A673 (cell line): ENCODE measurements around the gene ME3. TPM values are rescaled to one million over a fixed set of nuclear protein-coding genes. Genes with fewer than 3 reads are reported as not detected.

ENCODE experiments used
- BruUV-seq: library from RNA; stranded (reverse); fragments of 400-500 nt; replicated peaks from 2 replicates; lab custom pipeline; 2021; lab: Mats Ljungman, UMichigan
- CTCF ChIA-PET: fragments of 300-600 bp; sonication (Branson Sonifier 250); formaldehyde crosslinking; loops from one replicate; lab custom pipeline; 2022; ENCODE audit warnings: antibody characterized with exemption; lab: Charles Lee
- POLR2A ChIA-PET: fragments of 300-600 bp; sonication (Branson Sonifier 250); formaldehyde crosslinking; loops from one replicate; lab custom pipeline; 2022; ENCODE audit warnings: antibody characterized with exemption; ENCODE audit not compliant: low non-redundant PET; lab: Charles Lee
- DNase-seq: peaks from one replicate; pipeline ENCODE4 v3.0.0-alpha.2; 2015; ENCODE audit warnings: low spot score
- H3K27ac ChIP-seq: fragments of 200-600 bp; sonication (generic); 2 replicates; pipeline ENCODE4 v1.5.1; 2016; ENCODE audit warnings: mixed run types, low read depth, mild to moderate bottlenecking, mixed read lengths, antibody characterized with exemption, low read length; ENCODE audit not compliant: poor library complexity, severe bottlenecking
- H3K27me3 ChIP-seq: fragments of 200-600 bp; sonication (generic); replicated peaks from 2 replicates; pipeline ENCODE4 v1.6.1; 2017; ENCODE audit warnings: mixed run types, low read depth, mild to moderate bottlenecking, mixed read lengths, antibody characterized with exemption, low read length; ENCODE audit not compliant: insufficient read depth, poor library complexity
- H3K36me3 ChIP-seq: fragments of 200-600 bp; sonication (generic); 2 replicates; pipeline ENCODE4 v1.6.1; 2016; ENCODE audit warnings: mixed run types, mild to moderate bottlenecking, mixed read lengths, antibody characterized with exemption, low read length; ENCODE audit not compliant: insufficient read depth, poor library complexity, severe bottlenecking
- H3K4me1 ChIP-seq: fragments of 200-600 bp; sonication (generic); 2 replicates; pipeline ENCODE4 v1.6.1; 2017; ENCODE audit warnings: mixed run types, mild to moderate bottlenecking, mixed read lengths, antibody characterized with exemption, low read length; ENCODE audit not compliant: insufficient read depth, poor library complexity, severe bottlenecking
- H3K4me3 ChIP-seq: fragments of 200-600 bp; sonication (generic); 2 replicates; pipeline ENCODE4 v1.5.1; 2016; ENCODE audit warnings: low read depth, mixed run types, mild to moderate bottlenecking, mixed read lengths, low read length; ENCODE audit not compliant: poor library complexity, severe bottlenecking
- H3K9me3 ChIP-seq: fragments of 200-600 bp; sonication (generic); 2 replicates; pipeline ENCODE4 v1.6.1; 2016; ENCODE audit warnings: mixed run types, low read depth, mild to moderate bottlenecking, mixed read lengths, antibody characterized with exemption, low read length; ENCODE audit not compliant: poor library complexity, severe bottlenecking
- EZH2 ChIP-seq: fragments of 200-600 bp; sonication (generic); IDR thresholded peaks from 2 replicates; pipeline ENCODE4 v1.6.1; 2017; ENCODE audit warnings: borderline replicate concordance, low read depth, mild to moderate bottlenecking, mixed read lengths, antibody characterized with exemption, low read length; ENCODE audit not compliant: poor library complexity, severe bottlenecking
- intact Hi-C: fragments of 100-400 bp; cut with micrococcal nuclease; formaldehyde crosslinking; loops from one replicate; pipeline ENCODE4 v1.10.0; 2022; ENCODE audit not compliant: unreplicated experiment
- total RNA-seq: library from RNA; stranded (reverse); gene quantifications from 2 replicates; pipeline ENCODE4 v1.2.3, GENCODE V29; 2021
- TF ChIP-seq, protein P1 (sequence below): fragments of 300-800, 200-600 bp; sonication (generic); conservative IDR thresholded peaks from 2 replicates; pipeline ENCODE4 v1.5.1; 2017; ENCODE audit warnings: low read depth, mild to moderate bottlenecking, antibody characterized with exemption, low read length, moderate library complexity, mixed read lengths

ME3 gene
- total RNA-seq, 1 experiment from 2014 or later = 7.6 TPM

DNA sequence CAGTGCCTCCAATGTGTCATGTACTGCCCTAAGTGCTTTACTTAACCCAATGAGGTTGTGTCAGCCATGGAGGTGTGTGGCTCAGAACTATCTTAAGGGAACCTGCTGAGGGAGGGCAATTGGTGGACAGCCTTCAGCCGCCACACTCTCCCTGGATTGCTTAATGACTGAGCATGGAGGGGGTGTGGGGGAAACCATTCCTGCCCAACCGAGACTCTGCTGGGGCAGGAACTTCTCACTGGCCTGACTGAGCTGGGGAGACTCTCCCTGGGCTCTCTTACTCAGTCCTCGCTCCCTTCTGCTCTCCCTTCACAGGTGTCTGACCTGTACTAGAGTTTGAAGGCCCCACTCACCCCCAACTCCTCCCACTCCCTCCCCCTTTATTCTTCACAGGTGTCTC, 183.0 kb downstream of the ME3 start:
- no peaks in the 10 kb centered on the region for H3K9me3 ChIP-seq
- intact Hi-C loops = no loop called here
- H3K36me3 ChIP-seq = no peaks in the 10 kb centered on the region
- H3K27ac ChIP-seq = no peak overlapping the region
- ChIA-PET POLR2A (no interaction called here), CTCF (no interaction called here)
- TF ChIP-seq, protein P1, sequence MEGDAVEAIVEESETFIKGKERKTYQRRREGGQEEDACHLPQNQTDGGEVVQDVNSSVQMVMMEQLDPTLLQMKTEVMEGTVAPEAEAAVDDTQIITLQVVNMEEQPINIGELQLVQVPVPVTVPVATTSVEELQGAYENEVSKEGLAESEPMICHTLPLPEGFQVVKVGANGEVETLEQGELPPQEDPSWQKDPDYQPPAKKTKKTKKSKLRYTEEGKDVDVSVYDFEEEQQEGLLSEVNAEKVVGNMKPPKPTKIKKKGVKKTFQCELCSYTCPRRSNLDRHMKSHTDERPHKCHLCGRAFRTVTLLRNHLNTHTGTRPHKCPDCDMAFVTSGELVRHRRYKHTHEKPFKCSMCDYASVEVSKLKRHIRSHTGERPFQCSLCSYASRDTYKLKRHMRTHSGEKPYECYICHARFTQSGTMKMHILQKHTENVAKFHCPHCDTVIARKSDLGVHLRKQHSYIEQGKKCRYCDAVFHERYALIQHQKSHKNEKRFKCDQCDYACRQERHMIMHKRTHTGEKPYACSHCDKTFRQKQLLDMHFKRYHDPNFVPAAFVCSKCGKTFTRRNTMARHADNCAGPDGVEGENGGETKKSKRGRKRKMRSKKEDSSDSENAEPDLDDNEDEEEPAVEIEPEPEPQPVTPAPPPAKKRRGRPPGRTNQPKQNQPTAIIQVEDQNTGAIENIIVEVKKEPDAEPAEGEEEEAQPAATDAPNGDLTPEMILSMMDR = no peak
- TF ChIP-seq EZH2 = no peak
- H3K27me3 ChIP-seq = no peaks in the 10 kb centered on the region
- H3K4me3 ChIP-seq = no peak overlapping the region
- H3K4me1 ChIP-seq = peaks cover 8% of the 10 kb centered on the region
- BruUV-seq = no TSS peak
- no peak for DNase-seq

DNA sequence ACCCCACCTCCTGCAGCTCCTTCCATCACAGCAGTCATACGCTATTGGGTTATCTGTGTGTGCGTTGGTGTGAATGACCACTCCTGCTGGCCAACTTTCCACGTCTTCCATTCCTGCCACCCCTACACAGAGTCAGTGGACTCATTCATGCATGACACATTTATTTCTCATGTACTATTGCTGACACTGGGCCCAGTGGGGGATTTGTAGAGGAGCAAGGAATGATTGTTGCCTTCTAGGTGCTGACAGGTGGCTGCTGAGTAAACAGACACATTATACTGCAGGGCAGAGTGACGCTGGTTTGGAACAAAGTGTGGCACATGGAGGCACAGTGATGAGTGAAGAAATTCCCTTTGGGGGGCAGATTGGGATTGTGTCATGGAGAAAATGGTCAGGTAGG, 183.9 kb downstream of the ME3 start:
- Histone ChIP-seq H3K9me3 (no peaks in the 10 kb centered on the region), H3K4me1 (peaks cover 16% of the 10 kb centered on the region), H3K36me3 (no peaks in the 10 kb centered on the region), H3K27me3 (no peaks in the 10 kb centered on the region), H3K4me3 (no peak overlapping the region), H3K27ac (no peak overlapping the region)
- no TSS peak for BruUV-seq
- ChIA-PET POLR2A (no interaction called here), CTCF (no interaction called here)
- DNase-seq = no peak
- TF ChIP-seq, protein P1 = no peak
- TF ChIP-seq EZH2 = no peak
- intact Hi-C loops = no loop called here

DNA sequence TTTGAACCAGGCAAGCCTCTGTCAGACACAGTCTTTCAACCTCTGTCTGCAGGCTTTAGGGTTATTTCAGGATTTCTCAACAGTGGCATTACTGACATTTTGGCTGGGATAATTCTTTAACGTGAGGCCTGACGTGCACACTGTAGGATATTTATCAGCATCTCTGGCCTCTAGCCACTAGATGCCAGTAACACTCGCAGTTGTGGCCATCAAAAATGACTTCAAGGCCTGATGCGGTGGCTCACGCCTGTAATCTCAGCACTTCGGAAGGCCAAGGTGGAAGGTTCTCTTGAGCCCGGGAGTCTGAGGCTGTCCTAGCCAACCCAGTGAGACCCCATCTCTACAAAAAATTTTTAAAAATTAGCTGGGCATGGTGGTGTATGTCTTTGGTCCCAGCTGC, 184.7 kb downstream of the ME3 start:
- BruUV-seq = no TSS peak
- Histone ChIP-seq H3K4me1 (peaks cover 16% of the 10 kb centered on the region), H3K27me3 (no peaks in the 10 kb centered on the region), H3K36me3 (no peaks in the 10 kb centered on the region), H3K9me3 (no peaks in the 10 kb centered on the region), H3K27ac (no peak overlapping the region), H3K4me3 (no peak overlapping the region)
- no peak for DNase-seq
- CTCF ChIA-PET = no interaction called here
- TF ChIP-seq, protein P1 = no peak
- TF ChIP-seq EZH2 = no peak
- intact Hi-C loops = no loop called here
- POLR2A ChIA-PET = no interaction called here
